ENCODE data around the gene RAP1GDS1.

Gene RAP1GDS1

DNA sequence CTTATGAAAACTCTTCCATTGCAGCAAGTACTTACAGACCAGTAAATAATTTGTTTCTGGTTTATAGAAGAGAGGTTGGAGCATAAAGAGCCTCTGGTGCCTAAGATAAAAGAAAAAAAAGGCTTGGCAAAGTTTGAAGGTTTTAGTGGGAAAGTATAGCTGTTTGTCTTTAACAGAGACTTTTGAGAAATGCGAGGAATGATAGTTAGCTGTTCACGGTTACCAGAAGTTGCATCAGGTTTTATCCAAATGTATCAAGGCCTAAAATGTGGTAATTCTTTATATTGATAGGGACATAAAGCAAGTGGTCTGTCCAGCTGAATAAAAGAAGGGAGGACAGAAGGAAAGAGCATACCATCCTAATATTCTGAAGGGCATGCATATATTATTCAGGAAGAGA is 29.3 kb downstream of the RAP1GDS1 start:
- TF ChIP-seq POLR2AphosphoS5 (IDR thresholded peaks at IDR 0.05; ENCODE audit: low read depth) (no peak), GABPA (IDR thresholded peaks at IDR 0.05; ENCODE audit: low read depth) (no peak), SPI1 (IDR thresholded peaks at IDR 0.05; ENCODE audit: borderline replicate concordance, low read depth) (no peak)
- TF ChIP-seq, protein P1, sequence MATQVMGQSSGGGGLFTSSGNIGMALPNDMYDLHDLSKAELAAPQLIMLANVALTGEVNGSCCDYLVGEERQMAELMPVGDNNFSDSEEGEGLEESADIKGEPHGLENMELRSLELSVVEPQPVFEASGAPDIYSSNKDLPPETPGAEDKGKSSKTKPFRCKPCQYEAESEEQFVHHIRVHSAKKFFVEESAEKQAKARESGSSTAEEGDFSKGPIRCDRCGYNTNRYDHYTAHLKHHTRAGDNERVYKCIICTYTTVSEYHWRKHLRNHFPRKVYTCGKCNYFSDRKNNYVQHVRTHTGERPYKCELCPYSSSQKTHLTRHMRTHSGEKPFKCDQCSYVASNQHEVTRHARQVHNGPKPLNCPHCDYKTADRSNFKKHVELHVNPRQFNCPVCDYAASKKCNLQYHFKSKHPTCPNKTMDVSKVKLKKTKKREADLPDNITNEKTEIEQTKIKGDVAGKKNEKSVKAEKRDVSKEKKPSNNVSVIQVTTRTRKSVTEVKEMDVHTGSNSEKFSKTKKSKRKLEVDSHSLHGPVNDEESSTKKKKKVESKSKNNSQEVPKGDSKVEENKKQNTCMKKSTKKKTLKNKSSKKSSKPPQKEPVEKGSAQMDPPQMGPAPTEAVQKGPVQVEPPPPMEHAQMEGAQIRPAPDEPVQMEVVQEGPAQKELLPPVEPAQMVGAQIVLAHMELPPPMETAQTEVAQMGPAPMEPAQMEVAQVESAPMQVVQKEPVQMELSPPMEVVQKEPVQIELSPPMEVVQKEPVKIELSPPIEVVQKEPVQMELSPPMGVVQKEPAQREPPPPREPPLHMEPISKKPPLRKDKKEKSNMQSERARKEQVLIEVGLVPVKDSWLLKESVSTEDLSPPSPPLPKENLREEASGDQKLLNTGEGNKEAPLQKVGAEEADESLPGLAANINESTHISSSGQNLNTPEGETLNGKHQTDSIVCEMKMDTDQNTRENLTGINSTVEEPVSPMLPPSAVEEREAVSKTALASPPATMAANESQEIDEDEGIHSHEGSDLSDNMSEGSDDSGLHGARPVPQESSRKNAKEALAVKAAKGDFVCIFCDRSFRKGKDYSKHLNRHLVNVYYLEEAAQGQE (IDR thresholded peaks at IDR 0.05; ENCODE audit: insufficient replicate concordance, low read depth), result no peak
- TF ChIP-seq, protein P2, sequence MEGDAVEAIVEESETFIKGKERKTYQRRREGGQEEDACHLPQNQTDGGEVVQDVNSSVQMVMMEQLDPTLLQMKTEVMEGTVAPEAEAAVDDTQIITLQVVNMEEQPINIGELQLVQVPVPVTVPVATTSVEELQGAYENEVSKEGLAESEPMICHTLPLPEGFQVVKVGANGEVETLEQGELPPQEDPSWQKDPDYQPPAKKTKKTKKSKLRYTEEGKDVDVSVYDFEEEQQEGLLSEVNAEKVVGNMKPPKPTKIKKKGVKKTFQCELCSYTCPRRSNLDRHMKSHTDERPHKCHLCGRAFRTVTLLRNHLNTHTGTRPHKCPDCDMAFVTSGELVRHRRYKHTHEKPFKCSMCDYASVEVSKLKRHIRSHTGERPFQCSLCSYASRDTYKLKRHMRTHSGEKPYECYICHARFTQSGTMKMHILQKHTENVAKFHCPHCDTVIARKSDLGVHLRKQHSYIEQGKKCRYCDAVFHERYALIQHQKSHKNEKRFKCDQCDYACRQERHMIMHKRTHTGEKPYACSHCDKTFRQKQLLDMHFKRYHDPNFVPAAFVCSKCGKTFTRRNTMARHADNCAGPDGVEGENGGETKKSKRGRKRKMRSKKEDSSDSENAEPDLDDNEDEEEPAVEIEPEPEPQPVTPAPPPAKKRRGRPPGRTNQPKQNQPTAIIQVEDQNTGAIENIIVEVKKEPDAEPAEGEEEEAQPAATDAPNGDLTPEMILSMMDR (IDR thresholded peaks at IDR 0.05; ENCODE audit: insufficient read depth, low read length), result no peak
- Histone ChIP-seq H3K4me3 (replicated peaks; ENCODE audit: insufficient read depth, low read length) (no peak overlapping the region), H3K27ac (replicated peaks) (no peak overlapping the region), H3K27me3 (ENCODE audit: insufficient read depth, poor library complexity, severe bottlenecking) (no peaks in the 10 kb centered on the region)
- DNase-seq (ENCODE audit: low read depth in 1 of 2, low spot score in 1 of 2), result no peak

DNA sequence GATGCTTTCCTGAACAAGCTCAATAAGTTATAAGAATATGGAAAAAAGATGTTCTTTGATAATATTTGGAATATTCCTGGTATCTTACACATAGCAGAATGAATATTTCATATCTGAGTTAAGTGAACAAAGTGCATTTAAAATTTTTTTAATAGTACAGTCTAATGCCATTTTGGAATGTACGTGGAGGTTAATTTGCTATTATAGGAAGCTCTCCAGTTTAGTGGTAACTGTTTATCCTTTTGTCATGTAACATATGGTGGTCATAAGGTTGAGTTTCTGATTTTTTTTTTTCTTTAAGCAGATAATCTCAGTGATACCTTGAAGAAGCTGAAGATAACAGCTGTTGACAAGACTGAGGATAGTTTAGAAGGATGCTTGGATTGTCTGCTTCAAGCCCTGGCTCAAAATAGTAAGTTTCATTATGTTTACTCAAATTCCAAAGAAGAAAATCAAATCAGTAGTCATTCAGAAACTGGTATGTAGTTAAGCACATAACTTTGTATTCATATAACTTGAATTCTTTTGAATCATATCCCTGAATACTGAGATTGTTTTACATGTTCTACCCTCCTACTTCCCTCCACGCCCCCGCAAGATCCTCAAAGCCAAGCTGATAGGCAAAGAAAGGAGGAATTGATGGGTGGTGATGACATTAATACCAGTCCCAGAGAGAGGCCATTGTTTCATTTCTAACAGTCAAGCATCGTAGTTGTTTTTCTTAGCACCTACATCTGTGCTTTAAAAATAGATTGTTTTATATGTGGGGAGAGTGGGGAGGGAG is 32.1 kb downstream of the RAP1GDS1 start:
- Histone ChIP-seq H3K4me3 (replicated peaks; ENCODE audit: insufficient read depth, low read length) (no peak overlapping the region), H3K27ac (replicated peaks) (no peak overlapping the region), H3K27me3 (ENCODE audit: insufficient read depth, poor library complexity, severe bottlenecking) (no peaks in the 10 kb centered on the region)
- DNase-seq (ENCODE audit: low read depth in 1 of 2, low spot score in 1 of 2), result no peak
- no peak for TF ChIP-seq POLR2AphosphoS5 (IDR thresholded peaks at IDR 0.05; ENCODE audit: low read depth)
- TF ChIP-seq, protein P2 (IDR thresholded peaks at IDR 0.05; ENCODE audit: insufficient read depth, low read length), result no peak
- no peak for TF ChIP-seq SPI1 (IDR thresholded peaks at IDR 0.05; ENCODE audit: borderline replicate concordance, low read depth)
- no peak for TF ChIP-seq GABPA (IDR thresholded peaks at IDR 0.05; ENCODE audit: low read depth)
- TF ChIP-seq, protein P1 (IDR thresholded peaks at IDR 0.05; ENCODE audit: insufficient replicate concordance, low read depth), result no peak

DNA sequence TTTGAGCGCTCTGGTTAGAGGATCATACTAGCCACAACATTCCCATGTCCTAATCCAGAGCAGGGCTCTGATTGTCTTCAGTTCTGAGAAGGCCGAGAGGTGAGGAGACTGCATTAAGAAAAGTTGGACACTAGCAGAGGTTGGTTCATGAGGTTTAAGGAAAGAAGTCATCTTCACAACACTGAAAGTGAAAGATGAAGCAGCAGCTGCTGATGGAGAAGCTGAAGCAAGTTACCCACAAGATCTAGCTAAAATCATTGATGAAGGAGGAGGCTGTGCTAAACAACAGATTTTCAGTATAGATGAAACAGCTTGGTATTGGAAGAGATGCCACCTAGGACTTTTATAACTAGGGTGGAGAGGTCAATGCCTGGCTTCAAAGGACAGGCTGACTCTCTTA is 36.8 kb downstream of the RAP1GDS1 start:
- DNase-seq (ENCODE audit: low read depth in 1 of 2, low spot score in 1 of 2), result no peak
- TF ChIP-seq, protein P1 (IDR thresholded peaks at IDR 0.05; ENCODE audit: insufficient replicate concordance, low read depth), result no peak
- no peak for TF ChIP-seq POLR2AphosphoS5 (IDR thresholded peaks at IDR 0.05; ENCODE audit: low read depth)
- TF ChIP-seq GABPA (IDR thresholded peaks at IDR 0.05; ENCODE audit: low read depth), result no peak
- no peak for TF ChIP-seq SPI1 (IDR thresholded peaks at IDR 0.05; ENCODE audit: borderline replicate concordance, low read depth)
- TF ChIP-seq, protein P2 (IDR thresholded peaks at IDR 0.05; ENCODE audit: insufficient read depth, low read length), result no peak
- Histone ChIP-seq H3K27ac (replicated peaks) (no peak overlapping the region), H3K4me3 (replicated peaks; ENCODE audit: insufficient read depth, low read length) (no peak overlapping the region), H3K27me3 (ENCODE audit: insufficient read depth, poor library complexity, severe bottlenecking) (no peaks in the 10 kb centered on the region)
